Neural cell (in vitro differentiated cells): Measurements from ENCODE around the gene PRKAG2. TPM values are rescaled to one million over a fixed set of nuclear protein-coding genes. Genes with fewer than 3 reads are reported as not detected.

Experiments
- H2AFZ ChIP-seq: fragments of 200-600, 300-800 bp; sonication (generic), shearing (Covaris generic); 2 replicates; pipeline ENCODE4 v1.6.0; 2014; ENCODE audit warnings: low read depth, mild to moderate bottlenecking, antibody characterized with exemption, low read length, moderate library complexity
- H3F3A ChIP-seq: fragments of 200-600 bp; shearing (Covaris generic); 2 replicates; pipeline ENCODE4 v1.6.1; 2016; ENCODE audit warnings: mild to moderate bottlenecking, moderate library complexity, mixed read lengths, antibody characterized with exemption, low read length; ENCODE audit not compliant: insufficient read depth, poor library complexity, severe bottlenecking
- H3K27ac ChIP-seq: fragments of 200-600, 300-800 bp; sonication (generic), shearing (Covaris generic); 2 replicates; pipeline ENCODE4 v1.5.1; 2014; ENCODE audit warnings: mild to moderate bottlenecking, low read length, moderate library complexity
- H3K27me3 ChIP-seq: fragments of 300-800, 200-600 bp; sonication (generic), shearing (Covaris generic); 2 replicates; pipeline ENCODE4 v1.6.0; 2014; ENCODE audit warnings: mild to moderate bottlenecking, low read depth, low read length, moderate library complexity; ENCODE audit not compliant: insufficient read depth
- H3K36me3 ChIP-seq: fragments of 300-800, 200-600 bp; sonication (generic), shearing (Covaris generic); 2 replicates; pipeline ENCODE4 v1.5.1; 2014; ENCODE audit warnings: mild to moderate bottlenecking, antibody characterized with exemption, low read length, moderate library complexity; ENCODE audit not compliant: insufficient read depth
- H3K4me2 ChIP-seq: fragments of 300-800, 200-600 bp; sonication (generic), shearing (Covaris generic); 2 replicates; pipeline ENCODE4 v1.6.0; 2014; ENCODE audit warnings: mild to moderate bottlenecking, low read length
- H3K4me3 ChIP-seq: fragments of 300-800, 200-600 bp; sonication (generic), shearing (Covaris generic); 2 replicates; pipeline ENCODE4 v1.5.1; 2014; ENCODE audit warnings: mild to moderate bottlenecking, low read length, moderate library complexity
- H3K79me2 ChIP-seq: fragments of 200-600 bp; shearing (Covaris generic); replicated peaks from 2 replicates; pipeline ENCODE4 v1.6.0; 2014; ENCODE audit warnings: mild to moderate bottlenecking, low read length, moderate library complexity; ENCODE audit not compliant: insufficient read depth
- H3K9ac ChIP-seq: fragments of 300-800, 200-600 bp; sonication (generic), shearing (Covaris generic); 2 replicates; pipeline ENCODE4 v1.6.1; 2016; ENCODE audit warnings: mild to moderate bottlenecking, low read length, mixed read lengths
- H3K9me2 ChIP-seq: fragments of 200-600 bp; shearing (Covaris generic); 2 replicates; pipeline ENCODE4 v1.6.1; 2016; ENCODE audit warnings: mild to moderate bottlenecking, low read length, mixed read lengths; ENCODE audit not compliant: insufficient read depth
- H3K9me3 ChIP-seq: fragments of 200-600, 300-800 bp; sonication (generic), shearing (Covaris generic); 2 replicates; pipeline ENCODE4 v1.6.1; 2016; ENCODE audit warnings: mild to moderate bottlenecking, mixed run types, low read length, moderate library complexity, mixed read lengths
- H4K20me1 ChIP-seq: fragments of 200-600 bp; shearing (Covaris generic); 2 replicates; pipeline ENCODE4 v1.6.1; 2016; ENCODE audit warnings: mild to moderate bottlenecking, mixed run types; ENCODE audit not compliant: insufficient read depth
- EP300 ChIP-seq: fragments of 450-650 bp; conservative IDR thresholded peaks from 2 replicates; pipeline ENCODE4 v1.6.1; 2014; ENCODE audit warnings: antibody characterized with exemption, mild to moderate bottlenecking, moderate library complexity; ENCODE audit not compliant: poor library complexity, severe bottlenecking
- EZH2 ChIP-seq: fragments of 200-600, 300-800 bp; shearing (Covaris generic), sonication (generic); IDR thresholded peaks from 2 replicates; pipeline ENCODE4 v1.6.1; 2014; ENCODE audit warnings: antibody characterized with exemption, low read length, borderline replicate concordance, mild to moderate bottlenecking; ENCODE audit not compliant: insufficient read depth, poor library complexity, severe bottlenecking
- MXI1 ChIP-seq: fragments of 450-650 bp; conservative IDR thresholded peaks from 2 replicates; pipeline ENCODE4 v1.6.1; 2014; ENCODE audit warnings: antibody characterized with exemption, mild to moderate bottlenecking; ENCODE audit not compliant: poor library complexity, severe bottlenecking
- POLR2AphosphoS5 ChIP-seq: IDR thresholded peaks from 2 replicates; pipeline ENCODE4 v1.6.1; 2012
- RAD21 ChIP-seq: fragments of 450-650 bp; conservative IDR thresholded peaks from 2 replicates; pipeline ENCODE4 v1.6.1; 2014; ENCODE audit warnings: antibody characterized with exemption, mild to moderate bottlenecking, moderate library complexity
- SMC3 ChIP-seq: fragments of 450-650 bp; conservative IDR thresholded peaks from 2 replicates; pipeline ENCODE4 v1.6.1; 2014; ENCODE audit warnings: antibody characterized with exemption, mild to moderate bottlenecking, moderate library complexity; ENCODE audit not compliant: poor library complexity
- TAF1 ChIP-seq: IDR thresholded peaks from 2 replicates; pipeline ENCODE4 v1.6.1; 2012; ENCODE audit warnings: low read depth
- polyA plus RNA-seq: library from polyadenylated mRNA; depleted of rRNA; stranded (reverse); fragments of >200 nt; gene quantifications from 2 replicates; pipeline ENCODE4 v1.2.3, GENCODE V29; 2014
- TF ChIP-seq, protein P1 (sequence below): IDR thresholded peaks from 2 replicates; pipeline ENCODE4 v1.6.1; 2012; ENCODE audit warnings: borderline replicate concordance
- TF ChIP-seq, protein P2 (sequence below): fragments of 450-650 bp; IDR thresholded peaks from 2 replicates; pipeline ENCODE4 v1.5.1; 2014; ENCODE audit warnings: antibody characterized with exemption, mild to moderate bottlenecking, moderate library complexity; ENCODE audit not compliant: poor library complexity, severe bottlenecking

The PRKAG2 gene
- polyA plus RNA-seq, 1 donor from 2014 or later, result 22.9 TPM

DNA sequence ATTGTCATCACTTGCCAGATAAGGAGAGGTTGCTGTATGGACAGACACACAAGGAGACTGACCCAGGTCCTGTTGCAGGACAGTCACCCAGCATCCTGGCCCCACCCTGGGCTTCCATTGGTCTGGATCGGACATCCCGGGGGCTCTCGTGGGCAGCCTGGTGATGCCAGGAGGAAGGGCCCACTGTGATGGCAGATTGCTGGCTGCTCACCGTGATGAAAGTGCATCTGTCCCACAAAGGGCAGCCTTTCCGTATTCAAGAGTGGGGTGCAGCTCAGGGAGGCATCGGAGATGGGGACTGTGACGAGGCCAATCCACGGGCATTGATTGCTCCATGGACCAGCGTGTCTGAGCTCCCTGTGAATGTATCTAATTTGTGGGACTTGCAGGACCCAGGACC lies 41.3 kb downstream of the PRKAG2 start:
- TF ChIP-seq MXI1, result no peak
- TF ChIP-seq RAD21, result no peak
- TF ChIP-seq EZH2, result no peak
- TF ChIP-seq TAF1, result no peak
- no peak for TF ChIP-seq EP300
- TF ChIP-seq, protein P1, sequence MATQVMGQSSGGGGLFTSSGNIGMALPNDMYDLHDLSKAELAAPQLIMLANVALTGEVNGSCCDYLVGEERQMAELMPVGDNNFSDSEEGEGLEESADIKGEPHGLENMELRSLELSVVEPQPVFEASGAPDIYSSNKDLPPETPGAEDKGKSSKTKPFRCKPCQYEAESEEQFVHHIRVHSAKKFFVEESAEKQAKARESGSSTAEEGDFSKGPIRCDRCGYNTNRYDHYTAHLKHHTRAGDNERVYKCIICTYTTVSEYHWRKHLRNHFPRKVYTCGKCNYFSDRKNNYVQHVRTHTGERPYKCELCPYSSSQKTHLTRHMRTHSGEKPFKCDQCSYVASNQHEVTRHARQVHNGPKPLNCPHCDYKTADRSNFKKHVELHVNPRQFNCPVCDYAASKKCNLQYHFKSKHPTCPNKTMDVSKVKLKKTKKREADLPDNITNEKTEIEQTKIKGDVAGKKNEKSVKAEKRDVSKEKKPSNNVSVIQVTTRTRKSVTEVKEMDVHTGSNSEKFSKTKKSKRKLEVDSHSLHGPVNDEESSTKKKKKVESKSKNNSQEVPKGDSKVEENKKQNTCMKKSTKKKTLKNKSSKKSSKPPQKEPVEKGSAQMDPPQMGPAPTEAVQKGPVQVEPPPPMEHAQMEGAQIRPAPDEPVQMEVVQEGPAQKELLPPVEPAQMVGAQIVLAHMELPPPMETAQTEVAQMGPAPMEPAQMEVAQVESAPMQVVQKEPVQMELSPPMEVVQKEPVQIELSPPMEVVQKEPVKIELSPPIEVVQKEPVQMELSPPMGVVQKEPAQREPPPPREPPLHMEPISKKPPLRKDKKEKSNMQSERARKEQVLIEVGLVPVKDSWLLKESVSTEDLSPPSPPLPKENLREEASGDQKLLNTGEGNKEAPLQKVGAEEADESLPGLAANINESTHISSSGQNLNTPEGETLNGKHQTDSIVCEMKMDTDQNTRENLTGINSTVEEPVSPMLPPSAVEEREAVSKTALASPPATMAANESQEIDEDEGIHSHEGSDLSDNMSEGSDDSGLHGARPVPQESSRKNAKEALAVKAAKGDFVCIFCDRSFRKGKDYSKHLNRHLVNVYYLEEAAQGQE, result no peak
- TF ChIP-seq POLR2AphosphoS5, result no peak
- TF ChIP-seq, protein P2, sequence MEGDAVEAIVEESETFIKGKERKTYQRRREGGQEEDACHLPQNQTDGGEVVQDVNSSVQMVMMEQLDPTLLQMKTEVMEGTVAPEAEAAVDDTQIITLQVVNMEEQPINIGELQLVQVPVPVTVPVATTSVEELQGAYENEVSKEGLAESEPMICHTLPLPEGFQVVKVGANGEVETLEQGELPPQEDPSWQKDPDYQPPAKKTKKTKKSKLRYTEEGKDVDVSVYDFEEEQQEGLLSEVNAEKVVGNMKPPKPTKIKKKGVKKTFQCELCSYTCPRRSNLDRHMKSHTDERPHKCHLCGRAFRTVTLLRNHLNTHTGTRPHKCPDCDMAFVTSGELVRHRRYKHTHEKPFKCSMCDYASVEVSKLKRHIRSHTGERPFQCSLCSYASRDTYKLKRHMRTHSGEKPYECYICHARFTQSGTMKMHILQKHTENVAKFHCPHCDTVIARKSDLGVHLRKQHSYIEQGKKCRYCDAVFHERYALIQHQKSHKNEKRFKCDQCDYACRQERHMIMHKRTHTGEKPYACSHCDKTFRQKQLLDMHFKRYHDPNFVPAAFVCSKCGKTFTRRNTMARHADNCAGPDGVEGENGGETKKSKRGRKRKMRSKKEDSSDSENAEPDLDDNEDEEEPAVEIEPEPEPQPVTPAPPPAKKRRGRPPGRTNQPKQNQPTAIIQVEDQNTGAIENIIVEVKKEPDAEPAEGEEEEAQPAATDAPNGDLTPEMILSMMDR, result no peak
- TF ChIP-seq SMC3, result no peak

GRCh38 chr7:151834271-151835035 lies 42.5 kb downstream of the PRKAG2 start:
- H4K20me1 ChIP-seq, result no peaks in the 10 kb centered on the region
- H3K4me3 ChIP-seq, result no peak overlapping the region
- no peaks in the 10 kb centered on the region for H3F3A ChIP-seq
- H3K9me2 ChIP-seq, result no peaks in the 10 kb centered on the region
- H3K36me3 ChIP-seq, result no peaks in the 10 kb centered on the region
- H3K79me2 ChIP-seq, result no peaks in the 10 kb centered on the region
- peaks cover 8% of the 10 kb centered on the region for H3K27me3 ChIP-seq
- H3K4me2 ChIP-seq, result no peak overlapping the region
- TF ChIP-seq RAD21, result no peak
- TF ChIP-seq TAF1, result no peak
- no peak for TF ChIP-seq EP300
- no peak for TF ChIP-seq SMC3
- TF ChIP-seq, protein P1, result no peak
- H3K27ac ChIP-seq, result no peak overlapping the region
- no peaks in the 10 kb centered on the region for H3K9me3 ChIP-seq
- no peak overlapping the region for H3K9ac ChIP-seq
- H2AFZ ChIP-seq, result no peak overlapping the region

More for the DNA sequence above, 41.3 kb downstream of the PRKAG2 start:
- Histone ChIP-seq H3K4me2 (no peak overlapping the region), H3K9me3 (no peaks in the 10 kb centered on the region), H3F3A (no peaks in the 10 kb centered on the region), H3K79me2 (no peaks in the 10 kb centered on the region), H3K9me2 (no peaks in the 10 kb centered on the region), H3K9ac (no peak overlapping the region), H3K27me3 (peaks cover 13% of the 10 kb centered on the region), H3K27ac (no peak overlapping the region), H3K4me3 (no peak overlapping the region), H2AFZ (no peak overlapping the region), H3K36me3 (no peaks in the 10 kb centered on the region), H4K20me1 (no peaks in the 10 kb centered on the region)
